HepG2 (cell line): Measurements from ENCODE around the gene PRDM8. TPM values are rescaled to one million over a fixed set of nuclear protein-coding genes. Genes with fewer than 3 reads are reported as not detected.

ENCODE experiments used
- ATAC-seq: fragments of 200-7000 bp; cut with Tn5 transposase; 3 replicates; pipeline ENCODE4 v1.9.1; 2020; ENCODE audit warnings: mild to moderate bottlenecking, moderate library complexity
- BruUV-seq: library from RNA; stranded (reverse); fragments of 400-500 nt; replicated peaks from 2 replicates; lab custom pipeline; 2021; lab: Mats Ljungman, UMichigan
- CTCF ChIA-PET: fragments of 300-600 bp; formaldehyde crosslinking; extraction: SDS; loops from one replicate; lab custom pipeline; 2021; ENCODE audit warnings: low total read pairs, inconsistent platforms, low intra/inter-chr PET ratio; lab: Yijun Ruan, JAX
- POLR2A ChIA-PET: fragments of 350-600 bp; sonication (Branson Sonifier 250); formaldehyde crosslinking; loops from one replicate; lab custom pipeline; 2020; ENCODE audit warnings: antibody characterized with exemption, inconsistent platforms; lab: Yijun Ruan, JAX
- DNase-seq: peaks from one replicate; pipeline ENCODE4 v3.0.0-alpha.2; 2015; ENCODE audit warnings: low spot score
- FAIRE-seq: peaks from 3 replicates; lab custom pipeline; 2011; peaks lifted over from hg19 to GRCh38; lab: Jason Lieb, UNC
- H2AFZ ChIP-seq: one replicate; pipeline ENCODE4 v1.6.1; 2011; ENCODE audit warnings: low read length, inconsistent platforms
- H3K27ac ChIP-seq: fragments of 300-600 bp; 3 replicates; pipeline ENCODE4 v1.8.0; 2011; ENCODE audit warnings: mixed run types, mild to moderate bottlenecking, mixed read lengths, low read length, inconsistent platforms; ENCODE audit not compliant: insufficient read depth; ENCODE audit errors: extremely low read length
- H3K27me3 ChIP-seq, 2 experiments: fragments of 200-600 bp in 1 of 2; 2 replicates in 1 of 2; 3 replicates in 1 of 2; pipeline versions ENCODE4 v1.6.0 to v1.8.0; 2011; ENCODE audit warnings: low read length in 2 of 2, mild to moderate bottlenecking in 2 of 2, moderate library complexity in 2 of 2, inconsistent platforms in 1 of 2; ENCODE audit not compliant: insufficient read depth in 2 of 2, control insufficient read depth in 1 of 2
- H3K36me3 ChIP-seq, 2 experiments: fragments of 200-600 bp in 1 of 2; replicated peaks in 1 of 2; 2 replicates in 1 of 2; 3 replicates in 1 of 2; pipeline versions ENCODE4 v1.5.1 to v1.8.0; 2011; ENCODE audit warnings: low read length in 2 of 2, inconsistent platforms in 1 of 2; ENCODE audit not compliant: insufficient read depth in 2 of 2, control insufficient read depth in 1 of 2
- H3K4me1 ChIP-seq: 2 replicates; pipeline ENCODE4 v1.5.1; 2012; ENCODE audit warnings: low read length, inconsistent platforms; ENCODE audit not compliant: insufficient read depth
- H3K4me2 ChIP-seq: 2 replicates; pipeline ENCODE4 v1.6.0; 2011; ENCODE audit warnings: low read depth, low read length, inconsistent platforms
- H3K4me3 ChIP-seq, 3 experiments: fragments of 200-600 bp in 1 of 3; sonication (generic), shearing (Covaris generic) in 1 of 3; replicated peaks in 1 of 3; 2 replicates each; pipeline ENCODE4 v1.5.1; 2011 to 2016; ENCODE audit warnings: low read length in 3 of 3, inconsistent platforms in 2 of 3, low read depth in 2 of 3, mild to moderate bottlenecking in 2 of 3, control low read depth in 1 of 3, mixed read lengths in 1 of 3; ENCODE audit not compliant: insufficient read depth in 1 of 3
- H3K79me2 ChIP-seq: one replicate; pipeline ENCODE4 v1.6.1; 2011; ENCODE audit warnings: low read length, inconsistent platforms; ENCODE audit not compliant: insufficient read depth
- H3K9ac ChIP-seq: 2 replicates; pipeline ENCODE4 v1.6.0; 2011; ENCODE audit warnings: mild to moderate bottlenecking, low read depth, low read length, inconsistent platforms; ENCODE audit not compliant: insufficient read depth
- H3K9me3 ChIP-seq: 2 replicates; pipeline ENCODE4 v1.5.1; 2012; ENCODE audit warnings: mild to moderate bottlenecking, low read length
- H4K20me1 ChIP-seq: 2 replicates; pipeline ENCODE4 v1.6.0; 2011; ENCODE audit warnings: inconsistent platforms, mild to moderate bottlenecking, low read length, moderate library complexity; ENCODE audit not compliant: insufficient read depth
- AGO1 ChIP-seq: fragments of 200-400 bp; formaldehyde crosslinking; IDR thresholded peaks from 2 replicates; pipeline ENCODE4 v1.6.1; 2017; ENCODE audit warnings: mild to moderate bottlenecking, low read depth, low read length, moderate library complexity; ENCODE audit not compliant: poor library complexity, severe bottlenecking
- BRCA1 ChIP-seq: sonication (generic); formaldehyde crosslinking; IDR thresholded peaks from 2 replicates; pipeline ENCODE4 v1.4.0; 2020; ENCODE audit warnings: missing genetic modification reagents
- FOXC1 ChIP-seq: sonication (generic); formaldehyde crosslinking; IDR thresholded peaks from 2 replicates; pipeline ENCODE4 v1.8.0; 2022; ENCODE audit warnings: mild to moderate bottlenecking, missing genetic modification reagents, borderline replicate concordance
- KDM1A ChIP-seq: IDR thresholded peaks from 2 replicates; pipeline ENCODE4 v1.6.1; 2016; ENCODE audit warnings: missing compliant biosample characterization
- MBD4 ChIP-seq: IDR thresholded peaks from 2 replicates; pipeline ENCODE4 v1.6.1; 2012; ENCODE audit warnings: low read length, inconsistent platforms, borderline replicate concordance
- NFE2L1 ChIP-seq: sonication (generic); formaldehyde crosslinking; IDR thresholded peaks from 2 replicates; pipeline ENCODE4 v1.4.0; 2020; ENCODE audit warnings: missing genetic modification reagents, mild to moderate bottlenecking, borderline replicate concordance
- NR1H2 ChIP-seq: sonication (generic); formaldehyde crosslinking; IDR thresholded peaks from 2 replicates; pipeline ENCODE4 v1.8.1; 2022; ENCODE audit warnings: low read depth, missing genetic modification reagents, borderline replicate concordance
- NR2F6 ChIP-seq, 2 experiments: IDR thresholded peaks; 2 replicates each; pipeline ENCODE4 v1.6.1; 2016; ENCODE audit warnings: antibody characterized with exemption in 1 of 2, mild to moderate bottlenecking in 1 of 2
- SMARCC2 ChIP-seq: fragments of 450-650 bp; IDR thresholded peaks from 2 replicates; pipeline ENCODE4 v1.6.1; 2017; ENCODE audit warnings: antibody characterized with exemption, mild to moderate bottlenecking
- SMYD3 ChIP-seq: sonication (generic); formaldehyde crosslinking; IDR thresholded peaks from 2 replicates; pipeline ENCODE4 v1.8.1; 2023; ENCODE audit warnings: mild to moderate bottlenecking, missing genetic modification reagents
- TFAP4 ChIP-seq: sonication (generic); IDR thresholded peaks from 2 replicates; pipeline ENCODE4 v1.6.1; 2016; ENCODE audit warnings: low read depth, borderline replicate concordance
- ZNF510 ChIP-seq: sonication (generic); formaldehyde crosslinking; IDR thresholded peaks from 2 replicates; pipeline ENCODE4 v1.4.0; 2020; ENCODE audit warnings: low read depth, mild to moderate bottlenecking, missing genetic modification reagents
- ZNF614 ChIP-seq: IDR thresholded peaks from 2 replicates; pipeline ENCODE4 v1.6.1; 2018; ENCODE audit warnings: missing biosample characterization, missing genetic modification reagents, inconsistent platforms, borderline replicate concordance
- ZNF619 ChIP-seq: sonication (generic); formaldehyde crosslinking; IDR thresholded peaks from 2 replicates; pipeline ENCODE4 v1.4.0; 2020; ENCODE audit warnings: mild to moderate bottlenecking, missing genetic modification reagents
- ZNF841 ChIP-seq: sonication (generic); formaldehyde crosslinking; IDR thresholded peaks from 2 replicates; pipeline ENCODE4 v1.8.1; 2023; ENCODE audit warnings: missing genetic modification reagents, borderline replicate concordance
- in situ Hi-C: cut with HindIII; loops from 2 replicates; pipeline ENCODE4 v1.10.0; 2017; ENCODE audit warnings: low pct_unique_long_range_greater_than_20kb; ENCODE audit not compliant: extremely low pct_ligation_motif_present
- intact Hi-C: fragments of 100-400 bp; cut with micrococcal nuclease; formaldehyde crosslinking; loops from one replicate; pipeline ENCODE4 v1.10.0; 2022; ENCODE audit not compliant: unreplicated experiment
- polyA plus RNA-seq, 8 experiments: library from polyadenylated mRNA; depleted of rRNA in 3 of 8; stranded (reverse) in 7 of 8; unstranded in 1 of 8; fragments of >200 nt; fragmentation: Illumina TruSeq in 4 of 8; extraction: Trizol in 4 of 8; gene quantifications; 2 replicates each; pipeline versions ENCODE4 v1.2.1 to v1.2.3, GENCODE V29; 2011 to 2016; ENCODE audit warnings: low read depth in 4 of 8, missing spikeins in 1 of 8, mixed read lengths in 1 of 8; ENCODE audit not compliant: insufficient read depth in 1 of 8
- total RNA-seq, 5 experiments: library from RNA; depleted of rRNA; stranded (reverse); fragments of >200 nt; fragmentation: Illumina TruSeq; extraction: Trizol; gene quantifications; 2 replicates each; pipeline ENCODE4 v1.2.3, GENCODE V29; 2016; ENCODE audit warnings: low read depth in 1 of 5
- TF ChIP-seq, protein P1 (sequence below): sonication (generic); formaldehyde crosslinking; IDR thresholded peaks from 2 replicates; pipeline ENCODE4 v1.5.1; 2020; ENCODE audit warnings: mild to moderate bottlenecking, missing genetic modification reagents, moderate library complexity

Gene PRDM8
- total and polyA plus RNA-seq, 2 of the 13 experiments (the other 11 are each of a cell fraction or from before 2014, with no cell fraction given): 0.09 TPM; not detected in 1

GRCh38 chr4:80173401-80173800 is 23.9 kb upstream of the PRDM8 start:
- Histone ChIP-seq H3K4me3 (no peak overlapping the region), H3K36me3 (no peaks in the 10 kb centered on the region), H3K27ac (no peak overlapping the region), H3K4me2 (no peak overlapping the region), H2AFZ (no peak overlapping the region), H3K79me2 (no peaks in the 10 kb centered on the region), H3K4me1 (no peaks in the 10 kb centered on the region), H3K9me3 (no peaks in the 10 kb centered on the region), H3K27me3 (no peaks in the 10 kb centered on the region), H3K9ac (no peak overlapping the region), H4K20me1 (no peaks in the 10 kb centered on the region)
- ChIA-PET POLR2A (no interaction called here), CTCF (no interaction called here)
- intact Hi-C loops (no loop called here), in situ Hi-C loops (no loop called here)
- DNase-seq (no peak), FAIRE-seq (no peak), ATAC-seq (no peak)
- TF ChIP-seq ZNF841 (CRISPR knock-in tag) (no peak), NR2F6 (IDR thresholded peaks at IDR 0.05) (no peak), NR2F6 (CRISPR knock-in tag; IDR thresholded peaks at IDR 0.05) (no peak), KDM1A (no peak), NR1H2 (no peak), AGO1 (no peak), FOXC1 (CRISPR knock-in tag) (no peak), ZNF619 (CRISPR knock-in tag) (no peak), TFAP4 (no peak), MBD4 (no peak), SMYD3 (CRISPR knock-in tag) (no peak), ZNF614 (CRISPR knock-in tag) (no peak), NFE2L1 (no peak), ZNF510 (CRISPR knock-in tag) (no peak), SMARCC2 (no peak), BRCA1 (no peak)
- TF ChIP-seq, protein P1, sequence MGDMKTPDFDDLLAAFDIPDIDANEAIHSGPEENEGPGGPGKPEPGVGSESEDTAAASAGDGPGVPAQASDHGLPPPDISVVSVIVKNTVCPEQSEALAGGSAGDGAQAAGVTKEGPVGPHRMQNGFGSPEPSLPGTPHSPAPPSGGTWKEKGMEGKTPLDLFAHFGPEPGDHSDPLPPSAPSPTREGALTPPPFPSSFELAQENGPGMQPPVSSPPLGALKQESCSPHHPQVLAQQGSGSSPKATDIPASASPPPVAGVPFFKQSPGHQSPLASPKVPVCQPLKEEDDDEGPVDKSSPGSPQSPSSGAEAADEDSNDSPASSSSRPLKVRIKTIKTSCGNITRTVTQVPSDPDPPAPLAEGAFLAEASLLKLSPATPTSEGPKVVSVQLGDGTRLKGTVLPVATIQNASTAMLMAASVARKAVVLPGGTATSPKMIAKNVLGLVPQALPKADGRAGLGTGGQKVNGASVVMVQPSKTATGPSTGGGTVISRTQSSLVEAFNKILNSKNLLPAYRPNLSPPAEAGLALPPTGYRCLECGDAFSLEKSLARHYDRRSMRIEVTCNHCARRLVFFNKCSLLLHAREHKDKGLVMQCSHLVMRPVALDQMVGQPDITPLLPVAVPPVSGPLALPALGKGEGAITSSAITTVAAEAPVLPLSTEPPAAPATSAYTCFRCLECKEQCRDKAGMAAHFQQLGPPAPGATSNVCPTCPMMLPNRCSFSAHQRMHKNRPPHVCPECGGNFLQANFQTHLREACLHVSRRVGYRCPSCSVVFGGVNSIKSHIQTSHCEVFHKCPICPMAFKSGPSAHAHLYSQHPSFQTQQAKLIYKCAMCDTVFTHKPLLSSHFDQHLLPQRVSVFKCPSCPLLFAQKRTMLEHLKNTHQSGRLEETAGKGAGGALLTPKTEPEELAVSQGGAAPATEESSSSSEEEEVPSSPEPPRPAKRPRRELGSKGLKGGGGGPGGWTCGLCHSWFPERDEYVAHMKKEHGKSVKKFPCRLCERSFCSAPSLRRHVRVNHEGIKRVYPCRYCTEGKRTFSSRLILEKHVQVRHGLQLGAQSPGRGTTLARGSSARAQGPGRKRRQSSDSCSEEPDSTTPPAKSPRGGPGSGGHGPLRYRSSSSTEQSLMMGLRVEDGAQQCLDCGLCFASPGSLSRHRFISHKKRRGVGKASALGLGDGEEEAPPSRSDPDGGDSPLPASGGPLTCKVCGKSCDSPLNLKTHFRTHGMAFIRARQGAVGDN (CRISPR knock-in tag): no peak
- BruUV-seq: no TSS peak
